ENCODE results near the gene RASD2. TPM values are rescaled to one million over a fixed set of nuclear protein-coding genes. Genes with fewer than 3 reads are reported as not detected.

Gene RASD2
- total and polyA plus RNA-seq, 2 donors from 2014 or later = 1.1 to 3.4 TPM

DNA sequence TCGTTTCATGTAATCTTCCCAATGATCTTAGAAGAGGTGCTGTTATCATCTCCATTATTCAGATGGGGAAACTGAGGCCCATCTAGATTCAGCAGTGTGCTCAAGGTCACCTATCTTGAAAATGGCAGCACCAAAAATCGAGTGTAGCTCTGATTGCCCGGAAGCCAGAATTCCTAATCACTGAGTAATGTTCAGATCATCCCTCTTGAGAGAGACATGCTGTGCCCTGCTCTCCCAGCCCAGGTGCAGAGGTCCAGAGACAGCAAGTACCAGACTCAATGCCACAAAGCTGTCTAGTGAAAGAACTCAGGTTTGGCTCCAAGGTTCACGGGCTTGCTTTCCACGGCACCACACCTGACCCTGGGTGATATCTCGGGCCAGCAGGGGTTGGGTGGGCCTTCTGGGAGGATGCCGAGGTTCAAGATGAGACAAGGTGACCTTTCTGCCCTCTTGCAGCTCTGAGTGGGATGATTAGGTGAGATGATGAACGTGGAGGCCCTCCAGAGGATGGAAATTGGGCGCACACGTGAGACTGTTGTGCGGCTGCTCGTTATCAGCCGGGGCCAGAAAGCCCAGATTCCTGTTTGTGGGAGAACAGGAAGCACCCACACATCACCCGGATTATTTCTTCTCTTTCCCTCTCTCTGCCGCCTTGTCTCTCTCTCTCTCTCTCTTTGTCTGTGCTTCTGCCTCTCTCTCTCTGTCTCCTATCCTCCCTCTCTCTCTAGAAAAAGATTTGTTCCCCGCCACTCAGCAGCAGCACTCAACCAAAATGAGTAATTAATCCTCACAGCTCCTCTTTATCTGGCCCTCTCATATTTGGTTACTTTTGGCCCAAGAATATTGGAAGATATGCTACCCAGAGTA, 19.0 kb upstream of the RASD2 start:
- no peaks in the 10 kb centered on the region for H3K27me3 ChIP-seq (ENCODE audit: control insufficient read depth, insufficient read depth, low read length)
- H3K27ac ChIP-seq (ENCODE audit: low read depth in 2 of 2, low read length in 2 of 2) = no peak overlapping the region
- TF ChIP-seq, protein P1, sequence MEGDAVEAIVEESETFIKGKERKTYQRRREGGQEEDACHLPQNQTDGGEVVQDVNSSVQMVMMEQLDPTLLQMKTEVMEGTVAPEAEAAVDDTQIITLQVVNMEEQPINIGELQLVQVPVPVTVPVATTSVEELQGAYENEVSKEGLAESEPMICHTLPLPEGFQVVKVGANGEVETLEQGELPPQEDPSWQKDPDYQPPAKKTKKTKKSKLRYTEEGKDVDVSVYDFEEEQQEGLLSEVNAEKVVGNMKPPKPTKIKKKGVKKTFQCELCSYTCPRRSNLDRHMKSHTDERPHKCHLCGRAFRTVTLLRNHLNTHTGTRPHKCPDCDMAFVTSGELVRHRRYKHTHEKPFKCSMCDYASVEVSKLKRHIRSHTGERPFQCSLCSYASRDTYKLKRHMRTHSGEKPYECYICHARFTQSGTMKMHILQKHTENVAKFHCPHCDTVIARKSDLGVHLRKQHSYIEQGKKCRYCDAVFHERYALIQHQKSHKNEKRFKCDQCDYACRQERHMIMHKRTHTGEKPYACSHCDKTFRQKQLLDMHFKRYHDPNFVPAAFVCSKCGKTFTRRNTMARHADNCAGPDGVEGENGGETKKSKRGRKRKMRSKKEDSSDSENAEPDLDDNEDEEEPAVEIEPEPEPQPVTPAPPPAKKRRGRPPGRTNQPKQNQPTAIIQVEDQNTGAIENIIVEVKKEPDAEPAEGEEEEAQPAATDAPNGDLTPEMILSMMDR (IDR thresholded peaks at IDR 0.05; ENCODE audit: borderline replicate concordance, extremely low read depth, insufficient read depth) = no peak
- FAIRE-seq (no peak), DNase-seq (no peak)
- no peak overlapping the region for H3K9ac ChIP-seq (ENCODE audit: low read length in 3 of 3)
- H3K36me3 ChIP-seq (ENCODE audit: control insufficient read depth in 2 of 3, insufficient read depth in 3 of 3, low read length in 3 of 3) = no peaks in the 10 kb centered on the region
- no peaks in the 10 kb centered on the region for H3K9me3 ChIP-seq (ENCODE audit: control insufficient read depth in 2 of 3, insufficient read depth in 1 of 3, low read length in 3 of 3)
- intact Hi-C loops (cut with DNase I) = no loop called here
- H3K4me3 ChIP-seq (ENCODE audit: low read length in 3 of 3) = no peak overlapping the region
- H3K4me1 ChIP-seq (ENCODE audit: control insufficient read depth in 2 of 3, insufficient read depth in 2 of 3, low read depth in 1 of 3, low read length in 3 of 3) = no peaks in the 10 kb centered on the region

DNA sequence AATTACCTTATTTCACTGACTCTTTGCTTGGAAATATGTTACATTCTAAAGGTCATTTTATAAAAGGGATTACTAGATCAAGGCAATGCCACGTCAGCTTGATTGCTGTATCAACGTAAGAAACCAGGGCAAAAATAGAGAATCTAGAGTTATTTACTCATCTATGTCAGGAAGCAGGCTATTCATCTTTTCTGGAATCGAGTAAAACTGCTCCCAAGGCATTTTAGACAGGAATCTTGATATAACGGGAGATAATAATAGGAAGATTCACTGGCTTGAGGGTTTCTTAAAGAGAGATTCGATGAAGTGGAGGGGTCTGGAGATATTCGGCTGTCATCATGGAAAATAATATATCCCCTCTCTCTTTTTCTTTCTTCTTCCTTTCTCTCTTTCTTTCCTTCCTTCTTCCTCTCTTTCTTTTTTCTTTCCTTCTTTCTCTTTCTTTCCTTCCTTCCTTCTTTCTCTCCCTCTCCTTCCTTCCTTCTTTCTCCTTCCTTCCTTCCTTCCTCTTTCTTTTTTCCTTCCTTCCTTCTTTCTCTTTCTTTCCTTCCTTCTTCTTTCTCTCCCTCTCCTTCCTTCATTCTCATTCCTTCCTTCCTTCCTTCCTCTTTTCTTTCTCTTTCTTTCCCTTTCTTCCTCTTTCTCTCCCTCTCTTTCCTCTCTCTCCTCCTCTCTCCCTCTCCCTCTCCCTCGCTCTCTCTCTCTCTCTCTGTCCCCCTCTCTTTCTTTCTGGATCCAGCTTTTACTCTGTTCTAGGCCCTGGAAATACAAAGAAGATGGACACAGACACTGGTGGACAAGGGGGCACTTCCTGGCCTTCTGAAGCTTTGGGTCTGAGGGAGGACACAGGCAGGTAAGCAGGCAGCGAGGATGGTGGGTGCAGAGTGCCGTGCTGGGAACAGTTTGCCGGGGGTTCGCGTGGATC, 18.1 kb upstream of the RASD2 start:
- Histone ChIP-seq H3K4me1 (ENCODE audit: control insufficient read depth in 2 of 3, insufficient read depth in 2 of 3, low read depth in 1 of 3, low read length in 3 of 3) (no peaks in the 10 kb centered on the region), H3K9ac (ENCODE audit: low read length in 3 of 3) (no peak overlapping the region), H3K27me3 (ENCODE audit: control insufficient read depth, insufficient read depth, low read length) (no peaks in the 10 kb centered on the region), H3K27ac (ENCODE audit: low read depth in 2 of 2, low read length in 2 of 2) (no peak overlapping the region), H3K9me3 (ENCODE audit: control insufficient read depth in 2 of 3, insufficient read depth in 1 of 3, low read length in 3 of 3) (no peaks in the 10 kb centered on the region), H3K4me3 (ENCODE audit: low read length in 3 of 3) (no peak overlapping the region), H3K36me3 (ENCODE audit: control insufficient read depth in 2 of 3, insufficient read depth in 3 of 3, low read length in 3 of 3) (no peaks in the 10 kb centered on the region)
- TF ChIP-seq, protein P1 (IDR thresholded peaks at IDR 0.05; ENCODE audit: borderline replicate concordance, extremely low read depth, insufficient read depth) = no peak
- intact Hi-C loops (cut with DNase I) = no loop called here
- no peak for FAIRE-seq
- DNase-seq = no peak

DNA sequence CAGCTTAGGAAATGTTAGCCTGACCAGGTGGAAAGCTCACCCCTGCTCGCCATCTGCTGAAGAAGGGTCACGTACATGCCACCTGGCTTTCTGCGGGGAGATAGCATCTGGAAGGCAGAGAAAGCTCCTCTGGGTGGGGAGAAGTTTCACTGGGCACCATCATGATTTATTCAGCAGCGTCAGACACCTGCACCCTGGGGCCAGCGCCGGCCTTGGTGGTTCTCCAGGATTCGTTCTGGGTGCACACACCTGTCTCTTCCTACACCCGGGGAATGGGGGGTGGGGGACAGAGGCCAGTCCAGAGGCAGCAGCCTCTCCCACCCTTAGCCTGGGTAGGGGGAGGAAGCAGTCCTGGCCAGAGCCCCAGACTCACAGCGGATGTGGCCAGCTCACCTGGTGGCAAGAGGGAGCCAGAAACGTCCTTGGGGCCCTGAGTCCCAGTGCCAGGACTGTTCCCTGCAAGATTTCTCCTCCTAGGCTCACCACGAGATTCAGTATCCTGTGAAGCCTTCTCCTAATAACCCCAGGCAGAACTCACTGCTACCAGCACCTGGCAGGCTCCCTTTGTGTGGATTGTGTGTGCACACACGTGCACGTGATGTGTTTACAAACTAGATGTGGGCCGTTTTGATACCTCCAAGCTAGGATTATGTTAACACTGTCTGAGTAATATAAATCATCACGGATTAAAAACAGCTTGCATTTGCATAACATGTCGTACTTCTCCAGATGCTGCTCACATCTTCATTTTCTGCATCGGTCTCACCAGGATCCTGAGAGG, 17.3 kb upstream of the RASD2 start:
- TF ChIP-seq, protein P1 (IDR thresholded peaks at IDR 0.05; ENCODE audit: borderline replicate concordance, extremely low read depth, insufficient read depth) = no peak
- intact Hi-C loops (cut with DNase I) = no loop called here
- Histone ChIP-seq H3K36me3 (ENCODE audit: control insufficient read depth in 2 of 3, insufficient read depth in 3 of 3, low read length in 3 of 3) (no peaks in the 10 kb centered on the region), H3K27me3 (ENCODE audit: control insufficient read depth, insufficient read depth, low read length) (no peaks in the 10 kb centered on the region), H3K4me3 (ENCODE audit: low read length in 3 of 3) (no peak overlapping the region), H3K9me3 (ENCODE audit: control insufficient read depth in 2 of 3, insufficient read depth in 1 of 3, low read length in 3 of 3) (no peaks in the 10 kb centered on the region), H3K27ac (ENCODE audit: low read depth in 2 of 2, low read length in 2 of 2) (no peak overlapping the region), H3K4me1 (ENCODE audit: control insufficient read depth in 2 of 3, insufficient read depth in 2 of 3, low read depth in 1 of 3, low read length in 3 of 3) (no peaks in the 10 kb centered on the region), H3K9ac (ENCODE audit: low read length in 3 of 3) (no peak overlapping the region)
- no peak for FAIRE-seq
- DNase-seq = no peak

Data from kidney (tissue), 14 donors.